Activated naive CD8-positive, alpha-beta T cell treated with anti-CD3 and anti-CD28 coated beads, Interleukin-2, amount 50 U/mL, for 24 hours (primary cell): ENCODE measurements around the gene CDH4.
"Not testable (repeated sequence)": the region's sequence is repeated elsewhere in the genome, so short reads cannot be mapped to it uniquely, and the experiment has no call there.

ENCODE experiments used
- ATAC-seq: fragments of 150-1000 bp; cut with Tn5 transposase; one replicate; pipeline ENCODE4 v1.10.0; 2021
- DNase-seq: peaks from one replicate; pipeline ENCODE4 v3.0.0; 2021
- H3K27ac Mint-ChIP-seq: one replicate; pipeline ENCODE4 v1.8.0; 2021; ENCODE audit warnings: mild to moderate bottlenecking, mixed read lengths
- H3K27me3 Mint-ChIP-seq: one replicate; pipeline ENCODE4 v1.8.0; 2021; ENCODE audit warnings: mixed read lengths
- H3K36me3 Mint-ChIP-seq: one replicate; pipeline ENCODE4 v1.8.0; 2021; ENCODE audit warnings: low read depth, mixed read lengths
- H3K4me1 Mint-ChIP-seq: one replicate; pipeline ENCODE4 v1.8.0; 2021; ENCODE audit warnings: mixed read lengths
- H3K4me3 Mint-ChIP-seq: one replicate; pipeline ENCODE4 v1.8.0; 2021; ENCODE audit warnings: mild to moderate bottlenecking, moderate library complexity, mixed read lengths
- H3K9me3 Mint-ChIP-seq: one replicate; pipeline ENCODE4 v1.8.0; 2021; ENCODE audit warnings: mixed read lengths

The CDH4 gene

GRCh38 chr20:61262514-61262913 lies 10.5 kb downstream of the CDH4 start:
- no peak overlapping the region for H3K27ac Mint-ChIP-seq
- ATAC-seq (no peak), DNase-seq (no peak)

GRCh38 chr20:61263084-61263695 lies 11.1 kb downstream of the CDH4 start:
- no peak overlapping the region for H3K4me3 Mint-ChIP-seq
- H3K4me1 Mint-ChIP-seq = no peaks in the 10 kb centered on the region
- H3K27ac Mint-ChIP-seq = no peak overlapping the region
- peaks cover 4% of the 10 kb centered on the region for H3K27me3 Mint-ChIP-seq
- no peak for ATAC-seq
- DNase-seq = peak; percentile 47
- no peaks in the 10 kb centered on the region for H3K9me3 Mint-ChIP-seq
- no peaks in the 10 kb centered on the region for H3K36me3 Mint-ChIP-seq

More at GRCh38 chr20:61262514-61262913, 10.5 kb downstream of the CDH4 start:
- Mint-ChIP-seq H3K4me3 (no peak overlapping the region), H3K9me3 (no peaks in the 10 kb centered on the region), H3K27me3 (peaks cover 4% of the 10 kb centered on the region), H3K4me1 (no peaks in the 10 kb centered on the region), H3K36me3 (no peaks in the 10 kb centered on the region)

GRCh38 chr20:61263938-61264337 lies 11.9 kb downstream of the CDH4 start:
- DNase-seq = no peak
- no peaks in the 10 kb centered on the region for H3K4me1 Mint-ChIP-seq
- H3K36me3 Mint-ChIP-seq = no peaks in the 10 kb centered on the region
- H3K27ac Mint-ChIP-seq = no peak overlapping the region
- H3K4me3 Mint-ChIP-seq = no peak overlapping the region
- no peak for ATAC-seq
- H3K9me3 Mint-ChIP-seq = no peaks in the 10 kb centered on the region
- peaks cover 4% of the 10 kb centered on the region for H3K27me3 Mint-ChIP-seq

GRCh38 chr20:61267241-61267640 lies 15.2 kb downstream of the CDH4 start:
- Mint-ChIP-seq H3K27me3 (peaks cover 4% of the 10 kb centered on the region), H3K27ac (no peak overlapping the region)
- DNase-seq = no peak

DNA sequence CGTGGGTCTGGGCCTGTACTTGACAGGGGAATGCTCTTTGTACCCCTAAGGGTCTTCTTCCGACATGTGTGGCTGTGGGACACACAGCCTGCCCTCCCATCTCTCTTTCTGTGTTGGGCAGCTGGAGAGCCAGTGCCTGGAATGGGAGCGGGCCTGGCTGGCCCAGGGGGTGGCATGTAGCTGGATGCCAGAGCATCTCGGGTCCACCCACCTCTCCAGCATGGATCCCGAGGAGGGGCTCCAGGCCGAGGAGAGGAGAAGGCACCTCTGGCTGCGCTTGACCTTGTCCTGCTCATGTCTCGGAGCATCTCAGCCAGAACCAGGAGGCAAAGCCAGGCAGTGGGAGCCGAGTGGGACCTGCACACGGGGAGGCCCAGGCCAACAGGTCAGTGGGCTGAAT lies 16.0 kb downstream of the CDH4 start:
- Mint-ChIP-seq H3K4me1 (no peaks in the 10 kb centered on the region), H3K9me3 (no peaks in the 10 kb centered on the region), H3K27ac (no peak overlapping the region), H3K27me3 (peaks cover 3% of the 10 kb centered on the region), H3K36me3 (no peaks in the 10 kb centered on the region), H3K4me3 (no peak overlapping the region)
- ATAC-seq (no peak), DNase-seq (no peak)

More at GRCh38 chr20:61267241-61267640, 15.2 kb downstream of the CDH4 start:
- Mint-ChIP-seq H3K9me3 (no peaks in the 10 kb centered on the region), H3K4me3 (no peak overlapping the region), H3K4me1 (no peaks in the 10 kb centered on the region), H3K36me3 (no peaks in the 10 kb centered on the region)
- ATAC-seq = no peak

DNA sequence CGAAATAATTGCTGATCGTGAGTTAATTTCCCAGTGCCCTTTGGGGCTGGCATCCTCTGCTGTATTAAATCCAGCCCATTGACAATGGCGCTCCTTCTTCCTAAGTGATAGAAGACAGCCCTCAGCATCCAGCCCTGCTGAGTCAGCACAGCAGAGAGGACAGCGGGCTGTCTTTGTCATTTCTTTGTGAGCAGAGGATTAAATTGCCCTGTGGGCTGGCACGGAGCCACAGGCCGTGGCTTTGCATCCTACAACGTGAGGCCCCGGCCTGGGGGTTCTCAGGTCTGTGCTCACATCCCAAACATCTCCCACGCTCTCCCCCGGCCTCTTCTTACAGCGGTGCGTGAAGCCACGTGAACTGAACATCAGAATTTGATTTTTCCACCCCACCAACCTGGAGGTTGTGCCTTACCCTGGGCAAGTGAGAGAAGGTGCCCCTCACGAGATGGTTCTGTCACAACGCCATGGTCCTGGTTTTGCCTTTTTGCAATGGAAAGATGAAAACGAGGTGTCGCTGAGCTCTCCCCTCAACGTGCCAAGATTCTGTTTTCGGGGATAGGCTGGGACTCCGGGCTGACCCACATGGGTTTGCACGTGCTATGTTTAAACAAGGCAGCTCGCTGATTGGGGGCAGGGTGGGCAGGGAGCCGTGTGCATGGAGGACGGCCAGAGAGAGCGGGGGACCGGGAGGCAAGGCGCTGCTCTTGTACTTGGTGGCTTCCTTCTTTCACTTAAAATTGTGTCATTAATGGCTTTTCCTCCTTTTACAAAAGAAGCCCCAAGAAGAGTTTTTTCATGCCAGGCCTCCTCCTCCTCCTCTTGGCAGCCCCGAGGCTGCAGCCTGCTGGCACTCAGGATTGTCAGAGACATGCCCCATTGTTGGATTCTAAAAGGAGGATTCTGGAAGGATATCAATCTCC lies 19.5 kb downstream of the CDH4 start:
- no peak for DNase-seq
- Mint-ChIP-seq H3K27ac (no peak overlapping the region), H3K9me3 (no peaks in the 10 kb centered on the region), H3K27me3 (peaks cover 1% of the 10 kb centered on the region), H3K4me1 (no peaks in the 10 kb centered on the region), H3K4me3 (no peak overlapping the region), H3K36me3 (no peaks in the 10 kb centered on the region)
- no peak for ATAC-seq

- H3K36me3 Mint-ChIP-seq, H3K4me3 Mint-ChIP-seq, DNase-seq, H3K9me3 Mint-ChIP-seq, H3K27ac Mint-ChIP-seq, H3K4me1 Mint-ChIP-seq, ATAC-seq, H3K27me3 Mint-ChIP-seq: not testable (repeated sequence)
Measured at GRCh38 chr20:61273024-61273423, 21.0 kb downstream of the CDH4 start.

DNA sequence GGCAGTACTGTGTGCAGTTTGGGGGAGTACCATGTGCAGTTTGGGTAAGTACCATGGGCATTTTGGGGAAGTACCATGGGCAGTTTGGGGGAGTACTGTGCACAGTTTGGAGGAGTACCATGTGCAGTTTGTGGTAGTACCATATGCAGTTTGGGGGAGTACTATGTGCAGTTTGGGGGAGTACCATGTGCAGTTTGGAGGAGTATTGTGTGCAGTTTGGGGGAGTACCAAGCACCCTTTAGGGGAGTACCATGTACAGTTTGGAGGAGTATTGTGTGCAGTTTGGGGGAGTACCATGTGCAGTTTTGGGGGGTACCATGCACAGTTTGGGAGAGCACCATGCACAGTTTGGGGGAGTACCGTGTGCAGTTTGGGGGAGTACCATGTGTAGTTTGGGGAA lies 21.6 kb downstream of the CDH4 start:
- H3K27me3 Mint-ChIP-seq, H3K36me3 Mint-ChIP-seq, H3K4me1 Mint-ChIP-seq, H3K9me3 Mint-ChIP-seq, DNase-seq, H3K4me3 Mint-ChIP-seq, ATAC-seq, H3K27ac Mint-ChIP-seq: not testable (repeated sequence)

DNA sequence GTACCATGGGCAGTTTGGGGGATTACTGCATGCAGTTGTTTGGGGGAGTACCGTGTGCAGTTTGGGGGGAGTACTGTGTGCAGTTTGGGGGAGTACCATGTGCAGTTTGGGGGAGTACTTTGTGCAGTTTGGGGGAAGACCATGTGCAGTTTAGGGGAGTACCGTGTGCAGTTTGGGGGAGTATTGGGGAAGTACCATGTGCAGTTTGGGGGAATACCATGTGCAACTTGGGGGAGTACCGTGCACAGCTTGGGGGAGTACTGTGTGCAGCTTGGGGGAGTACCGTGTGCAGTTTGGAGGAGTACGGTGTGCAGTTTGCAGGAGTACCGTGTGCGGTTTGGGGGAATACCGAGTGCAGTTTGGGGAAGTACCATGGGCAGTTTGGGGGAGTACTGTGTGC lies 22.3 kb downstream of the CDH4 start:
- Mint-ChIP-seq H3K36me3 (no peaks in the 10 kb centered on the region), H3K9me3 (no peaks in the 10 kb centered on the region), H3K27ac (no peak overlapping the region), H3K27me3 (no peaks in the 10 kb centered on the region), H3K4me3 (no peak overlapping the region), H3K4me1 (no peaks in the 10 kb centered on the region)
- ATAC-seq = no peak
- DNase-seq = no peak

DNA sequence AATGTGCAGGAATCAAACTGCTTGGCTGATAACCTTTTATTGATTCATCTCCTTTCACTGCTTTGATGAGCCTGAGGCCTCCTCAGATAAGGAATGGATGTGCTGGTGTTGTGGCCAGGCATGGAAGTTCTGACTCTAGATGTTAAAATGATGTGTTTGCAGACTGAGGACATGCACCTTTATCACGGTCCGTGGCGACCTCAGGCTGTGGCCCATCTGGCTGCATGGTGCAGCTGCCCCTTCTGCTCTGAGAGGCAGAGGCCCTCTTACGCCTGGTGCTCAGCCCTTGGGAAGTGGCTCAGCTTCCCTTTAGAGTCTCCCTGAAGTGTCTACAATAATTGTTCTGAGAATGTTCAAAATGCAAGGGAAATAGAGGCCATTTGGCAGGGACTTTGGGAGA lies 26.2 kb downstream of the CDH4 start:
- H3K27ac Mint-ChIP-seq = no peak overlapping the region
- no peak for ATAC-seq
- peaks cover 4% of the 10 kb centered on the region for H3K9me3 Mint-ChIP-seq
- H3K4me3 Mint-ChIP-seq = no peak overlapping the region
- no peak for DNase-seq
- H3K4me1 Mint-ChIP-seq = no peaks in the 10 kb centered on the region
- H3K27me3 Mint-ChIP-seq = no peaks in the 10 kb centered on the region
- H3K36me3 Mint-ChIP-seq = peaks cover 4% of the 10 kb centered on the region

- no peak for DNase-seq
- Mint-ChIP-seq H3K27ac (no peak overlapping the region), H3K4me1 (no peaks in the 10 kb centered on the region), H3K36me3 (peaks cover 4% of the 10 kb centered on the region), H3K9me3 (peaks cover 7% of the 10 kb centered on the region), H3K4me3 (no peak overlapping the region), H3K27me3 (no peaks in the 10 kb centered on the region)
- no peak for ATAC-seq
Measured at GRCh38 chr20:61279621-61280150, 27.6 kb downstream of the CDH4 start.

DNA sequence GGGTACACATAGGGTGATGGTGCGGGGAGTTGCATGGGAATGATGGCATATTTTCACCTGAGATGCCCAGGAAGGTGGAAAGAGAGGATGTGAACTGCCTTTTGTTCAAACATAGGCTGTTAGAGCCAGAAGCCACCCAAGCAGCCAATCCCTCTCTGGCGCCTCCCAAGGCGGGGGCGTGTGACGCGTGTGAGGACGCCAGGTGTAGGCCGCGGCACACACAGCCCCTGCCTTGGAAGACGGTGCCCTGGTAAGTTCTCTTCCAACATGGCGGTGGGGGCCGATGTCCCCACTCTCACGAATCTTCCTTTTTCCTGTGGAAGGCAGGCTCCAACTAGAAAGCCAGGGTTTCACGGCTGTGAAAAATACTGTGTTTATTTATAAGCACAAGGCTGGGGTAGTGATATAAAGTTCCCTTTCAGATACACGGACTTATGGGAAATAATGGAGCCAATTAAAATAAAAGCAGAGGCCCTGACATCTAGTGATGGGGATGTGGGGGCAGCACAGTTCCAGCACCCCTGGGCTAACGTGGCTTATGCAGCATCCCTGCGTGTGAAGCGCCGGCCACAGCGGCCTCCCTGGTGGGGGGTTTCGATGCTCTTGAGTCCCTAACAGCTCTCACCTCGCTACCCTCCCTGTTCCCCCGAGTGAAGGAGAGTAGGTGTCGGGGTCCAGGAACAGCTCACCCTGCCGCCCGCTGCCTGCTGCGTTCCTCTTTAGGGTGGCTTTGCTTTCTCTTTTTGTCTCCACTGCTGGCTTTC lies 28.3 kb downstream of the CDH4 start:
- Mint-ChIP-seq H3K27me3 (no peaks in the 10 kb centered on the region), H3K36me3 (peaks cover 4% of the 10 kb centered on the region), H3K4me3 (no peak overlapping the region), H3K27ac (no peak overlapping the region), H3K4me1 (no peaks in the 10 kb centered on the region), H3K9me3 (peaks cover 7% of the 10 kb centered on the region)
- ATAC-seq = no peak
- DNase-seq = no peak

GRCh38 chr20:61281286-61281795 lies 29.3 kb downstream of the CDH4 start:
- Mint-ChIP-seq H3K36me3 (peaks cover 4% of the 10 kb centered on the region), H3K27ac (no peak overlapping the region), H3K27me3 (no peaks in the 10 kb centered on the region), H3K9me3 (peaks cover 7% of the 10 kb centered on the region), H3K4me3 (no peak overlapping the region), H3K4me1 (no peaks in the 10 kb centered on the region)
- ATAC-seq (no peak), DNase-seq (no peak)

DNA sequence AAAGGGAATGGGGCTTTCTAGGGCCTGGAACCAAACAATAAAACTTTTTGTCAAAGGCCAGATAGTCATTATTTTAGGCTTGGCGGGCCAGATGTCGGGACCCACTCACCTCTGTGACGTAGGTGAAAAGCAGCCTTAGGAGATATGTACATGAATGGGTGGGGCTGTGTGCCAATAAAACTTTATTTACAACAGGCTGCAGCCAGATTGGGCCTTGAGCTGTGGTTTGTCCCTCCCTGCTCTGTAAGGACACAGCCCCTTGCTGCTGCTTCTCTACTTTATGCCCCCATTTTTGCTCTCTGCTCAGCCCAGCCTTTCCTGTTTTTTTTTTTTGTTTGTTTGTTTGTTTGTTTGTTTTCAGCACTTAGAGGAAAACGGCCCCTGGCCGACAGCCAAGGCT lies 32.7 kb downstream of the CDH4 start:
- ATAC-seq (no peak), DNase-seq (no peak)
- H3K36me3 Mint-ChIP-seq = peaks cover 4% of the 10 kb centered on the region
- no peaks in the 10 kb centered on the region for H3K27me3 Mint-ChIP-seq
- H3K9me3 Mint-ChIP-seq = peaks cover 7% of the 10 kb centered on the region
- no peaks in the 10 kb centered on the region for H3K4me1 Mint-ChIP-seq
- no peak overlapping the region for H3K4me3 Mint-ChIP-seq
- no peak overlapping the region for H3K27ac Mint-ChIP-seq
